HFFc6 (cell line): Measurements from ENCODE around the gene HAP1. TPM values are rescaled to one million over a fixed set of nuclear protein-coding genes. Genes with fewer than 3 reads are reported as not detected.
A peak's percentile ranks its signal among the peaks of the same experiment; 100 is the strongest.

Experiments
- DNase-seq: peaks from one replicate; pipeline ENCODE4 v3.0.0-alpha.2; 2018
- H3K27ac Mint-ChIP-seq: 2 replicates; pipeline ENCODE4 v1.8.0; 2020; ENCODE audit warnings: mild to moderate bottlenecking, mixed read lengths
- H3K27me3 Mint-ChIP-seq: 2 replicates; pipeline ENCODE4 v1.8.0; 2021; ENCODE audit warnings: mild to moderate bottlenecking, moderate library complexity, mixed read lengths; ENCODE audit not compliant: insufficient read depth
- H3K36me3 Mint-ChIP-seq: 2 replicates; pipeline ENCODE4 v1.8.0; 2021; ENCODE audit warnings: low read depth, mixed read lengths
- H3K4me1 Mint-ChIP-seq: 2 replicates; pipeline ENCODE4 v1.8.0; 2020; ENCODE audit warnings: low read depth, mixed read lengths
- H3K4me3 Mint-ChIP-seq: 2 replicates; pipeline ENCODE4 v1.8.0; 2020; ENCODE audit warnings: mild to moderate bottlenecking, moderate library complexity, mixed read lengths
- H3K9me3 Mint-ChIP-seq: 2 replicates; pipeline ENCODE4 v1.8.0; 2020; ENCODE audit warnings: mild to moderate bottlenecking, mixed read lengths
- total RNA-seq, 6 experiments: library from RNA; stranded (reverse); fragmentation: NEBNext Ultra II Directional; extraction: Animal tissue kit (Norgen Biotek cat#: 25700); gene quantifications; 2 replicates in 1 of 6; 3 replicates in 5 of 6; pipeline ENCODE4 v1.2.3, GENCODE V29; 2021
- TF ChIP-seq, protein P1 (sequence below): fragments of 200-600 bp; sonication (generic); IDR thresholded peaks from 2 replicates; pipeline ENCODE4 v1.5.0; 2021; ENCODE audit warnings: antibody characterized with exemption, mild to moderate bottlenecking

The HAP1 gene
- total RNA-seq, 6 experiments from 2014 or later = 0.09 to 0.12 TPM; not detected in 4

DNA sequence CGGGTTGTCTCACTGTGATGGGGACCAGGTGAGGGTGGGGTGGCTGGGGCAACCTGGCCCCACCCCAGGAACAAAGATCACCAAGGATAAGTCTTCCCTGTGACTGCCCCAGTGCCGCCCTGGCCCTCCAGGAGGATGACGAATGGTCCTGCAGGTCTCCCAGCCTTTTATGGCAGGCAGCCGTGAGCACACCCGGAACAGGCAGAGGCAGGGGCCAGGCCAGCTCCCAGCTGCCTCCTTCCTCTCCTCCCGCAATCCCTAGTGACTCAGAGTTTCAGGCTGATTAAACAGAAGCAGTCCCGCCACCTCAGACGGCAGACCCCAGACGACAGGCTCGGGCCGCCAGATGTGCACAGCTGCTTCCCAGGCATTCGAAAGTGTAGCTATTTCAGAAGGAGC, 38.7 kb upstream of the HAP1 start:
- no peak overlapping the region for H3K27ac Mint-ChIP-seq
- peak; percentile 81 for DNase-seq
- no peaks in the 10 kb centered on the region for H3K36me3 Mint-ChIP-seq
- peaks cover 33% of the 10 kb centered on the region for H3K4me1 Mint-ChIP-seq
- H3K9me3 Mint-ChIP-seq = no peaks in the 10 kb centered on the region
- H3K27me3 Mint-ChIP-seq = peaks cover 2% of the 10 kb centered on the region; the same call in 1 of the 2 replicates
- TF ChIP-seq, protein P1, sequence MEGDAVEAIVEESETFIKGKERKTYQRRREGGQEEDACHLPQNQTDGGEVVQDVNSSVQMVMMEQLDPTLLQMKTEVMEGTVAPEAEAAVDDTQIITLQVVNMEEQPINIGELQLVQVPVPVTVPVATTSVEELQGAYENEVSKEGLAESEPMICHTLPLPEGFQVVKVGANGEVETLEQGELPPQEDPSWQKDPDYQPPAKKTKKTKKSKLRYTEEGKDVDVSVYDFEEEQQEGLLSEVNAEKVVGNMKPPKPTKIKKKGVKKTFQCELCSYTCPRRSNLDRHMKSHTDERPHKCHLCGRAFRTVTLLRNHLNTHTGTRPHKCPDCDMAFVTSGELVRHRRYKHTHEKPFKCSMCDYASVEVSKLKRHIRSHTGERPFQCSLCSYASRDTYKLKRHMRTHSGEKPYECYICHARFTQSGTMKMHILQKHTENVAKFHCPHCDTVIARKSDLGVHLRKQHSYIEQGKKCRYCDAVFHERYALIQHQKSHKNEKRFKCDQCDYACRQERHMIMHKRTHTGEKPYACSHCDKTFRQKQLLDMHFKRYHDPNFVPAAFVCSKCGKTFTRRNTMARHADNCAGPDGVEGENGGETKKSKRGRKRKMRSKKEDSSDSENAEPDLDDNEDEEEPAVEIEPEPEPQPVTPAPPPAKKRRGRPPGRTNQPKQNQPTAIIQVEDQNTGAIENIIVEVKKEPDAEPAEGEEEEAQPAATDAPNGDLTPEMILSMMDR = no peak
- no peak overlapping the region; the same call in 1 of the 2 replicates for H3K4me3 Mint-ChIP-seq

DNA sequence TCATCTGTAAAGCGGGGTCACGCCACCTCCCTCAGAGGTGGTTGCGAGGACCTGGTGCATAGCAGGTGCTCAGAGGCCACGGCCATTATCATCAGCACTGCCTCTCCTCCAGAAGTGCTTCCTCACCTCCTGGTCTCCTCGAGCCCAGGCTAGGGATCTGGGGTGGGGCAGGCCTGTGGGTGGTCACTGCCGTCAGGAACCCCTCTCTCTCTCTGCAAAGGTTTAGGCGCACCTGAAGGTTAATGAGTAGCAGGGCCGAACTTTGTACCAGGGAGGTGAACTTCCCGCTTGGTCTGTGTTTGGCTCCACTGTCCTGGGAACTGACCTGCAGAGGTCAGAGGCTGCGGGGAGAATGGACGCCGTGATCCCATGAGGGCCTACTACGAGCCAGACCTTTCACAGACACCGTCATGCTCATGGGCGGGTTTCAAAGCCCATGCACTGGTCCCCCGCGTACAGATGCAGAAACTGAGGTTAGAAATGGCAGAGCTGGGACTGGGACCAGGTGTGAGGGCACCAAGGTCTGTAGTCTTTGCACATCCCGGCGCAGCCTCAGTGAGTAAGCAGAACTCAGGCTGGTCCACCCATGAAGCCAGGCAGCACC, 38.2 kb upstream of the HAP1 start:
- no peaks in the 10 kb centered on the region for H3K9me3 Mint-ChIP-seq
- peaks cover 2% of the 10 kb centered on the region; the same call in 1 of the 2 replicates for H3K27me3 Mint-ChIP-seq
- no peaks in the 10 kb centered on the region for H3K36me3 Mint-ChIP-seq
- H3K4me1 Mint-ChIP-seq = peaks cover 28% of the 10 kb centered on the region
- no peak overlapping the region for H3K4me3 Mint-ChIP-seq
- TF ChIP-seq, protein P1 = no peak
- no peak for DNase-seq
- no peak overlapping the region for H3K27ac Mint-ChIP-seq

DNA sequence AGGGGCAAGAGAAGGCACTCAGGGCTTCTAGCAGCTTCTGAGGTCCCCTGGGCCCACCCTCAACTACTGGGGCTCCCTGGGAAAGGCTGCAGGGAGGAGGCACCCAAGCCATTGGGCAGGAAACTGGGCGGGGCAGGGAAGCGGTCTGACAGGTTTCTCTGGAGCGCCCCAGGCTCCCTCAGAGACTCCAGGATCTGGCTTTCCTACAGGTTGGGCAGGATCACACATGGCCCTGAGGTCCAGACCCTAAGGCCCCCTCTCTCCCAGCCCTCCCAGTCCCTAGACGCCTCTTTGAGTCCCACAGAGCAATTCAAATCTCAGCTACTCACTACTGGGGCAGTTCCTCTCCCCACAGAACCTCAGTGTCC, 37.8 kb upstream of the HAP1 start:
- TF ChIP-seq, protein P1 = no peak
- Mint-ChIP-seq H3K9me3 (no peaks in the 10 kb centered on the region), H3K27me3 (peaks cover 2% of the 10 kb centered on the region; the same call in 1 of the 2 replicates), H3K36me3 (no peaks in the 10 kb centered on the region), H3K4me1 (peaks cover 24% of the 10 kb centered on the region), H3K4me3 (no peak overlapping the region), H3K27ac (no peak overlapping the region)
- DNase-seq = no peak

DNA sequence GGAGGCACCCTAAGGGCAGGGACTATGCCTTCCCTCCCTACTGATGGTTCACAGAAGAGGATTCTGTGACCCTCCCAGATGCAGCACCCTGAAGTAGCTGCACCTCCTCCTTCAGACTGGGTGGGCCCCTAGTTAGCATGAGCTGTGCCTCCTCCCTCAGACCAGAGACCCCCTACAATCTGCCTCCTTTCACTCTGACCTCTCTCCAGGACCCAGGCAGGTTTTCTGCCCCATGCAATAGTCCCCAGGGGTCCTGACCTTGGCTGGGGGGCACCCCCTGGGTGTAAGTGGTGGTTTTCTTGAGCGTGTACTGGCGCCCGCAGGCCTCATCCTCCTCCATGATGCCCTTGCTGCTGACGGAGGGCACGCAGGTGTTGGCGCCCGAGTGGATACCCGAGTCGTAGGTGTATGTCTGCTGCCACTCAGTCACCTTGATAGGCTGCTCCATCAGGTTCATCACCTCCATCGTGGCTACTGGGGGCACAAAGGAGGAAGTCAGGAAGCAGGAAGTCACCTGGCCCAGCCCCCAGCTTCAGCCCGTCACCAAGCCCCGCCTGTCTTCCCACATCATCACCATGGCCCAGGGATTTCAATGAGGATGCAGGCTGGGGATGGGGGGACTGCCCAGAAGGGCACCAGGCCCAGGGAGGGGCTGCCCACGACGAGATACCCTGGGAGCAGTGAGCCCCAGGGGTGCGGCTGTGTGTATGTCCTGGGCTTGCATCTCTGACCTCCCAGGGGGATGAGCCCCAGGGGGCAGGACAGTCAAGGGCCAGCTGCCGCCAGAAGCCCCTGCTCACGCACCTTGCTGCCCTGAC, 37.2 kb upstream of the HAP1 start:
- TF ChIP-seq, protein P1 = no peak
- Mint-ChIP-seq H3K27me3 (peaks cover 2% of the 10 kb centered on the region; the same call in 1 of the 2 replicates), H3K27ac (no peak overlapping the region), H3K9me3 (no peaks in the 10 kb centered on the region), H3K36me3 (no peaks in the 10 kb centered on the region), H3K4me3 (no peak overlapping the region), H3K4me1 (peaks cover 20% of the 10 kb centered on the region)
- no peak for DNase-seq

DNA sequence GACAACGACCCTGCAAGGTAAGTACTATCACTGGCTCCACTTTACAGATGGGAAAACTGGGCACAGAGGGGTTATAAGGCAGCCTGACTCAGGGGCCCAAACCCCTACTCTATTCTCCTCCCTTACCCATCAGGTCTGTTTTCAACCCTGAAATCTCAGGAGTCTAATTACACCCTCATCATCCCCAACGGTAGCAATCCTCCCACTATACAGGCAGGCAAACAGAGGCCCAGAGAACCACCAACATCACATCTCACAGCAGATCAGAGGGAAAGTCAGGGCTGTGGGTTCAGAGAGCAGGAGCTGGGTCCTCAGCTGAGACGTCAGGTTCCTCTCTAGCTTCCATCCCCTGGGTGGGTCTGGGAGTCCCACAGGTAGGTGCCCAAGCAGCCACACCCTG, 35.5 kb upstream of the HAP1 start:
- Mint-ChIP-seq H3K27me3 (peaks cover 2% of the 10 kb centered on the region; the same call in 1 of the 2 replicates), H3K9me3 (no peaks in the 10 kb centered on the region), H3K27ac (no peak overlapping the region), H3K4me1 (peaks cover 14% of the 10 kb centered on the region), H3K36me3 (no peaks in the 10 kb centered on the region), H3K4me3 (no peak overlapping the region)
- no peak for DNase-seq
- TF ChIP-seq, protein P1 = no peak
